GM13976 (cell line): ENCODE measurements around the gene STOM.

Experiments
- DNase-seq: peaks from one replicate; pipeline ENCODE4 v3.0.0; 2012; ENCODE audit warnings: low spot score
- CTCF ChIP-seq: IDR thresholded peaks from 2 replicates; pipeline ENCODE4 v1.5.1; 2012; ENCODE audit warnings: borderline replicate concordance, mild to moderate bottlenecking; ENCODE audit not compliant: insufficient read depth; ENCODE audit errors: extremely low read depth, missing control alignments, control extremely low read depth
- in situ Hi-C: fragments of 300-500 bp; cut with MboI; formaldehyde crosslinking; loops from one replicate; pipeline ENCODE4 v1.12.0; 2022; ENCODE audit warnings: low sequenced_read_pairs, mixed read lengths, inconsistent platforms; ENCODE audit not compliant: unreplicated experiment

STOM gene

GRCh38 chr9:121318631-121319382 lies 51.2 kb downstream of the STOM start:
- TF ChIP-seq CTCF: no peak
- DNase-seq: no peak
- in situ Hi-C loops: loop anchor here (5.0 kb wide), 1 partner anchor 78 kb away; no protein-coding TSS in a partner anchor

- TF ChIP-seq CTCF: no peak
- in situ Hi-C loops: loop anchor here (5.0 kb wide), 1 partner anchor 79 kb away; no protein-coding TSS in a partner anchor
- no peak for DNase-seq
These were observed 52.1 kb downstream of the STOM start for GRCh38 chr9:121317737-121318630.

- no peak for TF ChIP-seq CTCF
- no peak for DNase-seq
- in situ Hi-C loops: loop anchor here (5.0 kb wide), 1 partner anchor 80 kb away; no protein-coding TSS in a partner anchor
These were observed 53.1 kb downstream of the STOM start for GRCh38 chr9:121316852-121317373.

GRCh38 chr9:121316378-121316777 lies 53.7 kb downstream of the STOM start:
- no peak for DNase-seq
- in situ Hi-C loops: loop anchor here (5.0 kb wide), 1 partner anchor 81 kb away; no protein-coding TSS in a partner anchor
- TF ChIP-seq CTCF: no peak

GRCh38 chr9:121313458-121314152 lies 56.4 kb downstream of the STOM start:
- no peak for TF ChIP-seq CTCF

GRCh38 chr9:121312169-121312568 lies 57.9 kb downstream of the STOM start:
- DNase-seq: no peak
- no peak for TF ChIP-seq CTCF
- in situ Hi-C loops: no loop called here

More at GRCh38 chr9:121313458-121314152, 56.4 kb downstream of the STOM start:
- in situ Hi-C loops: no loop called here
- no peak for DNase-seq
